Endothelial cell of umbilical vein (primary cell): ENCODE data around the gene C12orf42. TPM values are rescaled to one million over a fixed set of nuclear protein-coding genes. Genes with fewer than 3 reads are reported as not detected.

Experiments used
- BruUV-seq: library from RNA; stranded (reverse); fragments of 400-500 nt; replicated peaks from 2 replicates; lab custom pipeline; 2021; lab: Mats Ljungman, UMichigan
- CTCF ChIA-PET: fragments of 300-600, 350-600 bp; sonication (Branson Sonifier 250); formaldehyde crosslinking; loops from one replicate; lab custom pipeline; 2021; ENCODE audit warnings: antibody characterized with exemption, inconsistent platforms; lab: Charles Lee
- POLR2A ChIA-PET: fragments of 300-600, 350-600 bp; sonication (Branson Sonifier 250); formaldehyde crosslinking; loops from one replicate; lab custom pipeline; 2021; ENCODE audit warnings: antibody characterized with exemption, inconsistent platforms; lab: Charles Lee
- DNase-seq: peaks from one replicate; pipeline ENCODE4 v3.0.0-alpha.2; 2011; ENCODE audit warnings: low read depth, low spot score
- FAIRE-seq: peaks from 2 replicates; lab custom pipeline; 2011; peaks lifted over from hg19 to GRCh38; lab: Jason Lieb, UNC
- H2AFZ ChIP-seq: 2 replicates; pipeline ENCODE4 v1.6.0; 2012; ENCODE audit warnings: low read depth, low read length, control low read depth, inconsistent platforms
- H3K27ac ChIP-seq: 2 replicates; pipeline ENCODE4 v1.5.1; 2011; ENCODE audit warnings: low read depth, mild to moderate bottlenecking, control low read depth, low read length, moderate library complexity; ENCODE audit not compliant: insufficient read depth
- H3K27me3 ChIP-seq, 2 experiments: 2 replicates each; pipeline versions ENCODE4 v1.6.0 to v1.6.1; 2011; ENCODE audit warnings: low read length in 2 of 2, mixed read lengths in 1 of 2; ENCODE audit not compliant: control insufficient read depth in 2 of 2, insufficient read depth in 2 of 2
- H3K36me3 ChIP-seq, 2 experiments: 2 replicates in 1 of 2; 3 replicates in 1 of 2; pipeline ENCODE4 v1.5.1; 2011; ENCODE audit warnings: low read length in 2 of 2, mild to moderate bottlenecking in 1 of 2, moderate library complexity in 1 of 2; ENCODE audit not compliant: control insufficient read depth in 2 of 2, insufficient read depth in 2 of 2; ENCODE audit errors: extremely low read depth in 1 of 2
- H3K4me1 ChIP-seq: 3 replicates; pipeline ENCODE4 v1.5.1; 2011; ENCODE audit warnings: mild to moderate bottlenecking, low read length; ENCODE audit not compliant: control insufficient read depth, insufficient read depth; ENCODE audit errors: extremely low read depth
- H3K4me2 ChIP-seq: 2 replicates; pipeline ENCODE4 v1.6.1; 2011; ENCODE audit warnings: low read length, control low read depth, mixed read lengths; ENCODE audit not compliant: insufficient read depth
- H3K4me3 ChIP-seq, 3 experiments: fragments of 200-600 bp in 1 of 3; sonication (generic), shearing (Covaris generic) in 1 of 3; replicated peaks in 1 of 3; 2 replicates each; pipeline ENCODE4 v1.5.1; 2011 to 2016; ENCODE audit warnings: control low read depth in 3 of 3, low read length in 3 of 3, mild to moderate bottlenecking in 2 of 3, inconsistent platforms in 1 of 3, low read depth in 1 of 3, moderate library complexity in 1 of 3; ENCODE audit not compliant: insufficient read depth in 1 of 3
- H3K79me2 ChIP-seq: 2 replicates; pipeline ENCODE4 v1.6.0; 2012; ENCODE audit warnings: low read length, inconsistent platforms; ENCODE audit not compliant: control insufficient read depth, insufficient read depth
- H3K9ac ChIP-seq: replicated peaks from 2 replicates; pipeline ENCODE3; 2011; ENCODE audit warnings: low read length, control low read depth; ENCODE audit not compliant: insufficient read depth; ENCODE audit errors: extremely low read depth
- H3K9me1 ChIP-seq: replicated peaks from 3 replicates; pipeline ENCODE4 v1.6.0; 2011; ENCODE audit warnings: mild to moderate bottlenecking, low read length; ENCODE audit not compliant: control insufficient read depth, insufficient read depth; ENCODE audit errors: extremely low read depth
- H3K9me3 ChIP-seq: replicated peaks from 2 replicates; pipeline ENCODE4 v1.5.1; 2012; ENCODE audit warnings: low read length, inconsistent platforms; ENCODE audit not compliant: control insufficient read depth, insufficient read depth
- H4K20me1 ChIP-seq: replicated peaks from 2 replicates; pipeline ENCODE3; 2011; ENCODE audit warnings: mild to moderate bottlenecking, low read length; ENCODE audit not compliant: control insufficient read depth, insufficient read depth; ENCODE audit errors: extremely low read depth
- CTCF ChIP-seq, 2 donors: IDR thresholded peaks; 1 replicate in 1 of 2; 2 replicates in 1 of 2; pipeline ENCODE4 v1.5.1; 2011; ENCODE audit warnings: low read length in 2 of 2, mild to moderate bottlenecking in 2 of 2, moderate library complexity in 2 of 2, control low read depth in 1 of 2, inconsistent platforms in 1 of 2, low read depth in 1 of 2; ENCODE audit not compliant: insufficient read depth in 1 of 2; ENCODE audit errors: extremely low read depth in 1 of 2
- EZH2 ChIP-seq: IDR thresholded peaks from 2 replicates; pipeline ENCODE4 v1.6.1; 2012; ENCODE audit warnings: borderline replicate concordance, low read depth, mild to moderate bottlenecking, moderate library complexity, low read length, inconsistent platforms; ENCODE audit not compliant: severe bottlenecking
- FOS ChIP-seq: IDR thresholded peaks from 2 replicates; pipeline ENCODE4 v1.6.1; 2011; ENCODE audit warnings: mild to moderate bottlenecking, low read length, moderate library complexity, borderline replicate concordance; ENCODE audit not compliant: insufficient read depth
- GATA2 ChIP-seq: IDR thresholded peaks from 2 replicates; pipeline ENCODE4 v1.7.0; 2011; ENCODE audit warnings: low read depth, mild to moderate bottlenecking, moderate library complexity, mixed read lengths, low read length; ENCODE audit not compliant: insufficient read length, insufficient read depth
- JUN ChIP-seq: IDR thresholded peaks from 2 replicates; pipeline ENCODE4 v1.6.1; 2011; ENCODE audit warnings: borderline replicate concordance, low read depth; ENCODE audit not compliant: insufficient read length, insufficient read depth
- MAX ChIP-seq: IDR thresholded peaks from 2 replicates; pipeline ENCODE4 v1.6.1; 2011; ENCODE audit not compliant: insufficient read depth, insufficient read length
- MYC ChIP-seq: IDR thresholded peaks from one replicate; pipeline ENCODE4 v1.6.1; 2011; ENCODE audit warnings: mild to moderate bottlenecking, low read depth, low read length
- POLR2A ChIP-seq: IDR thresholded peaks from 2 replicates; pipeline ENCODE4 v1.6.1; 2012; ENCODE audit warnings: low read depth, mild to moderate bottlenecking, control low read depth, low read length
- POLR2AphosphoS5 ChIP-seq: IDR thresholded peaks from 2 replicates; pipeline ENCODE4 v1.6.1; 2012; ENCODE audit warnings: low read depth, mild to moderate bottlenecking, control low read depth, low read length, moderate library complexity; ENCODE audit not compliant: insufficient read depth
- dilution Hi-C: fragments of 300-500 bp; cut with MboI; formaldehyde crosslinking; loops from one replicate; pipeline ENCODE4 v1.15.0; 2019; ENCODE audit warnings: low sequenced_read_pairs; ENCODE audit not compliant: extremely low pct_ligation_motif_present
- intact Hi-C: fragments of 100-400 bp; cut with micrococcal nuclease; formaldehyde crosslinking; loops from one replicate; pipeline ENCODE4 v1.10.0; 2022
- polyA plus RNA-seq, 4 experiments: library from polyadenylated mRNA; depleted of rRNA in 3 of 4; stranded (reverse) in 3 of 4; unstranded in 1 of 4; fragments of >200 nt; gene quantifications; 2 replicates each; pipeline versions ENCODE4 v1.2.1 to v1.2.3, GENCODE V29; 2011 to 2012; ENCODE audit warnings: missing spikeins in 1 of 4
- total RNA-seq: library from RNA; stranded (reverse); gene quantifications from 2 replicates; pipeline ENCODE4 v1.2.3, GENCODE V29; 2021

Gene C12orf42
- total and polyA plus RNA-seq, 2 donors (not counting 3 experiments of a cell fraction or from before 2014, with no cell fraction given) = not detected

GRCh38 chr12:103368167-103368566 lies 127.6 kb downstream of the C12orf42 start:
- Histone ChIP-seq H3K9me1 (no peaks in the 10 kb centered on the region), H4K20me1 (no peaks in the 10 kb centered on the region), H3K27me3 (no peaks in the 10 kb centered on the region), H3K36me3 (no peaks in the 10 kb centered on the region), H3K4me1 (no peaks in the 10 kb centered on the region), H3K9me3 (peaks cover 2% of the 10 kb centered on the region), H2AFZ (no peak overlapping the region), H3K4me3 (no peak overlapping the region), H3K9ac (no peak overlapping the region), H3K27ac (no peak overlapping the region), H3K4me2 (no peak overlapping the region), H3K79me2 (no peaks in the 10 kb centered on the region)
- no TSS peak for BruUV-seq
- ChIA-PET CTCF (no interaction called here), POLR2A (no interaction called here)
- FAIRE-seq (no peak), DNase-seq (no peak)
- intact Hi-C loops (no loop called here), dilution Hi-C loops (no loop called here)
- no peak for TF ChIP-seq CTCF (IDR thresholded peaks at IDR 0.05; ENCODE audit: extremely low read depth in 1 of 2, insufficient read depth in 1 of 2, low read depth in 1 of 2, low read length in 2 of 2)
- TF ChIP-seq MYC = no peak
- no peak for TF ChIP-seq FOS
- TF ChIP-seq EZH2 = no peak
- TF ChIP-seq GATA2 = no peak
- TF ChIP-seq POLR2AphosphoS5 = no peak
- no peak for TF ChIP-seq POLR2A
- TF ChIP-seq JUN = no peak
- TF ChIP-seq MAX = no peak
